Transverse colon (tissue), 4 donors: Measurements from ENCODE around the gene SNX32. TPM values are rescaled to one million over a fixed set of nuclear protein-coding genes. Genes with fewer than 3 reads are reported as not detected.

Experiments
- DNase-seq: peaks from one replicate; pipeline ENCODE4 v3.0.0-alpha.2; 2019
- H3K27ac ChIP-seq, 4 donors: fragments of 200-600 bp; sonication (generic); 2 replicates each; pipeline ENCODE4 v1.5.1; 2016 to 2018; ENCODE audit warnings: inconsistent platforms in 4 of 4
- H3K27me3 ChIP-seq: fragments of 200-600 bp; sonication (generic); 2 replicates; pipeline ENCODE4 v1.5.1; 2017; ENCODE audit warnings: inconsistent platforms
- H3K36me3 ChIP-seq, 4 donors: fragments of 200-600 bp; sonication (generic); 2 replicates each; pipeline ENCODE4 v1.5.1; 2017 to 2019; ENCODE audit warnings: inconsistent platforms in 4 of 4
- H3K4me1 ChIP-seq, 4 donors: fragments of 200-600 bp; sonication (generic); 2 replicates each; pipeline ENCODE4 v1.5.1; 2017 to 2020; ENCODE audit warnings: inconsistent platforms in 4 of 4
- H3K4me3 ChIP-seq, 4 donors: fragments of 200-600 bp; sonication (generic); 1 replicate in 1 of 4; 2 replicates in 3 of 4; pipeline versions ENCODE4 v1.5.1 to v1.6.1; 2017 to 2019; ENCODE audit warnings: inconsistent platforms in 4 of 4
- H3K9me3 ChIP-seq, 2 donors: fragments of 200-600 bp; sonication (generic); 2 replicates each; pipeline ENCODE4 v1.5.1; 2017 to 2019; ENCODE audit warnings: inconsistent platforms in 2 of 2
- CTCF ChIP-seq, 5 experiments: fragments of 200-600 bp in 3 of 5; fragments of 450-650 bp in 2 of 5; sonication (generic) in 3 of 5; IDR thresholded peaks; 1 replicate in 2 of 5; 2 replicates in 3 of 5; pipeline ENCODE4 v1.5.1; 2016 to 2017; ENCODE audit warnings: antibody characterized with exemption in 5 of 5, inconsistent platforms in 3 of 5, mild to moderate bottlenecking in 2 of 5, moderate library complexity in 1 of 5
- EP300 ChIP-seq: sonication (generic); formaldehyde crosslinking; IDR thresholded peaks from one replicate; pipeline ENCODE4 v1.6.1; 2017; ENCODE audit warnings: antibody characterized with exemption, low read depth
- POLR2A ChIP-seq: fragments of 450-650 bp; IDR thresholded peaks from one replicate; pipeline ENCODE4 v1.6.1; 2016; ENCODE audit warnings: antibody characterized with exemption, mild to moderate bottlenecking, moderate library complexity
- POLR2AphosphoS5 ChIP-seq, 3 donors: sonication (generic); formaldehyde crosslinking; IDR thresholded peaks; one replicate each; pipeline ENCODE4 v1.6.1; 2016; ENCODE audit warnings: antibody characterized with exemption in 3 of 3
- WGBS, 2 donors: methylation state at CpG; one replicate each; pipeline ENCODE4 v1.1.5; 2018; ENCODE audit warnings: low coverage in 1 of 2; 5-methylcytosine and 5-hydroxymethylcytosine counted together
- in situ Hi-C, 4 donors: fragments of 200-750 bp; cut with MboI; loops; one replicate each; pipeline versions ENCODE4 v1.15.0 to v1.15.1; 2017; ENCODE audit warnings: low sequenced_read_pairs in 3 of 4, low pct_ligation_motif_present in 1 of 4, low pct_unique_long_range_greater_than_20kb in 1 of 4
- intact Hi-C: fragments of 100-400 bp; cut with DNase I; formaldehyde crosslinking; loops from one replicate; pipeline ENCODE4 v1.15.1; 2023; ENCODE audit warnings: low total_unique reads
- total RNA-seq, 4 donors: library from RNA; depleted of rRNA; stranded (reverse); fragments of >200 nt; gene quantifications; one replicate each; pipeline ENCODE4 v1.1.0, GENCODE V29; 2016

SNX32 gene
- total RNA-seq, 4 donors from 2014 or later, result 0.60 to 10.0 (median 1.6) TPM; not detected in 1

DNA sequence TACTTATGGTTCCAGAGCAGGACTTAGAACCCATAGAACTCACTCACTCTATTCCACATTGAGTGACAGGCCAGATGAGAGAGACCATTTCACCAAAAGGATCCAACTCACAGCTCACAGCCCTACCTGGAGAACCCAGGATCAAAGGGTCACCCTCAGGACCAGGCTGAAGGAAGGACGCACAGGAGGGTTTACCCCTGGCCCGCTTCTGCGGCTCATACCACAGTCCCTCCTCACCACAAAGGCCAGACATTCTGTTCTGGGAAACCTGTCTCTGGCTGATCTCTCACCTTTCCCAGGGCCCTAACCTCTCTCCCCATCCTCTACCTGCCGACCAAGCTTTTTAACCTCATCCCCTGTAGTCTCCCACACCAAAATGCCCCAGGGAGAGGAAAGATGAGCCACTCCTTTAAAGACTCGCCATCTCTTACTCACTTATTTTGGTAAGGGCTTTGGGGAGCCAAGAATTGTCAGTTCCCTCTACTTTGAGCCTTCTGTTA is 61.8 kb downstream of the SNX32 start:
- H3K27ac ChIP-seq, result no peak overlapping the region
- peaks cover 21% of the 10 kb centered on the region for H3K27me3 ChIP-seq
- H3K36me3 ChIP-seq, result no peaks in the 10 kb centered on the region
- no peak for DNase-seq
- no peaks in the 10 kb centered on the region for H3K9me3 ChIP-seq
- intact Hi-C loops, result no loop called here
- in situ Hi-C loops, result loop anchor here in 2 of 4 donors (25.0 kb wide), 1 partner anchor 92 kb away; no protein-coding TSS in a partner anchor
- peaks cover 29 to 59% (median 47%) of the 10 kb centered on the region in 4 donors for H3K4me1 ChIP-seq
- 89 to 90% methylated on average over 2 to 5 of the region's 5 CpGs for WGBS, 2 donors
- no peak overlapping the region for H3K4me3 ChIP-seq
- TF ChIP-seq EP300 (no peak), CTCF (IDR thresholded peaks at IDR 0.05) (no peak), POLR2A (no peak), POLR2AphosphoS5 (IDR thresholded peaks at IDR 0.05) (no peak)

- intact Hi-C loops, result no loop called here
Observed at GRCh38 chr11:65896034-65896999, 62.6 kb downstream of the SNX32 start.

DNA sequence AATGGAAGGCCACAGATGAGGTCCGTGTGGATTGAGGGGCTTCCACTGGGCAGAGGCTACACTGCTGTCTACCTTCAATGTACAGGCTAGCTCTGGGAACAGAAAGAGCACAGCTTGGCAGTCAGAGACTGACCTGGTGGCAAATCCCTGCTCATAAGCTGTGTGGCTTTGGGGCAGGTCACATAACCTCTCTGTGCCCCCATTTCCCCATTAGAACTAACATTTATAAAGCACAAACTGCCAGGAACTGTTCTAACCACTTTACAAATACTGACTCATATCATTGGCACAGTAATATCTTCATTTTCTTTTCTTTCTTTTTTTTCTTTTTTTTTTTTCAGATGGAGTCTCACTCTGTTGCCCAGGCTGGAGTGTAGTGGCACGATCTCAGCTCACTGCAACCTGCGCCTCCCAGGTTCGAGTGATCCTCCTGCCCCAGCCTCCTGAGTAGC is 63.3 kb downstream of the SNX32 start:
- Histone ChIP-seq H3K27me3 (peaks cover 21% of the 10 kb centered on the region), H3K27ac (no peak overlapping the region), H3K36me3 (no peaks in the 10 kb centered on the region), H3K4me1 (peaks cover 24 to 48% (median 36%) of the 10 kb centered on the region in 4 donors), H3K9me3 (no peaks in the 10 kb centered on the region), H3K4me3 (no peak overlapping the region)
- in situ Hi-C loops, result loop anchor here in 2 of 4 donors (25.0 kb wide), 1 partner anchor 90 kb away; no protein-coding TSS in a partner anchor
- WGBS, 2 donors, result 88 to 96% methylated on average over 3 to 4 of the region's 4 CpGs
- TF ChIP-seq POLR2AphosphoS5 (IDR thresholded peaks at IDR 0.05) (no peak), POLR2A (no peak), CTCF (IDR thresholded peaks at IDR 0.05) (no peak), EP300 (no peak)
- intact Hi-C loops, result no loop called here
- DNase-seq, result no peak

More at GRCh38 chr11:65896034-65896999, 62.6 kb downstream of the SNX32 start:
- no peaks in the 10 kb centered on the region for H3K9me3 ChIP-seq
- H3K4me1 ChIP-seq, result peaks cover 29 to 55% (median 43%) of the 10 kb centered on the region in 4 donors
- TF ChIP-seq POLR2AphosphoS5 (IDR thresholded peaks at IDR 0.05) (no peak), EP300 (no peak), POLR2A (no peak), CTCF (IDR thresholded peaks at IDR 0.05) (no peak)
- H3K27ac ChIP-seq, result no peak overlapping the region
- in situ Hi-C loops, result loop anchor here in 2 of 4 donors (25.0 kb wide), 1 partner anchor 91 kb away; no protein-coding TSS in a partner anchor
- 90 to 92% methylated on average over 5 to 14 of the region's 14 CpGs for WGBS, 2 donors
- no peaks in the 10 kb centered on the region for H3K36me3 ChIP-seq
- H3K4me3 ChIP-seq, result no peak overlapping the region
- peaks cover 21% of the 10 kb centered on the region for H3K27me3 ChIP-seq
- no peak for DNase-seq
